HCT116 (cell line): ENCODE measurements around the gene VDAC1. TPM values are rescaled to one million over a fixed set of nuclear protein-coding genes. Genes with fewer than 3 reads are reported as not detected.

ENCODE experiments used
- ATAC-seq: fragments of 200-7000 bp; cut with Tn5 transposase; 2 replicates; pipeline ENCODE4 v1.9.1; 2020; ENCODE audit warnings: mild to moderate bottlenecking, moderate library complexity
- BruUV-seq: library from RNA; stranded (reverse); fragments of 400-500 nt; replicated peaks from 2 replicates; lab custom pipeline; 2021; lab: Mats Ljungman, UMichigan
- CTCF ChIA-PET: fragments of 300-600 bp; sonication (Branson Sonifier 250); formaldehyde crosslinking; loops from one replicate; lab custom pipeline; 2021; ENCODE audit warnings: antibody characterized with exemption; lab: Charles Lee
- POLR2A ChIA-PET: fragments of 300-600, 350-600 bp; sonication (Branson Sonifier 250); formaldehyde crosslinking; loops from one replicate; lab custom pipeline; 2021; ENCODE audit warnings: antibody characterized with exemption; lab: Charles Lee
- RAD21 ChIA-PET, 2 experiments: fragments of 300-600 bp; sonication (Branson Sonifier 250); formaldehyde crosslinking; loops; one replicate each; lab custom pipeline; 2023; ENCODE audit warnings: low total read pairs in 2 of 2; ENCODE audit not compliant: uncharacterized antibody in 2 of 2, unreplicated experiment in 2 of 2, low non-redundant PET in 1 of 2; lab: Charles Lee
- DNase-seq: peaks from one replicate; pipeline ENCODE4 v3.0.0-alpha.2; 2010; ENCODE audit warnings: low read depth, low spot score
- H2AFZ ChIP-seq: fragments of 200-600 bp; shearing (Covaris generic), sonication (generic); 2 replicates; pipeline ENCODE4 v1.6.1; 2017; ENCODE audit warnings: low read depth, mixed run types, mixed read lengths, antibody characterized with exemption, low read length; ENCODE audit not compliant: poor library complexity, severe bottlenecking
- H3K27ac ChIP-seq: 2 replicates; pipeline ENCODE4 v1.5.1; 2012; ENCODE audit warnings: low read depth, low read length
- H3K27me3 ChIP-seq: fragments of 200-600 bp; sonication (generic); 2 replicates; pipeline ENCODE4 v1.6.1; 2016; ENCODE audit warnings: mixed run types, low read length, mixed read lengths; ENCODE audit not compliant: insufficient read depth
- H3K36me3 ChIP-seq, 2 experiments: fragments of 200-500 bp in 1 of 2; fragments of 200-600 bp in 1 of 2; sonication (Bioruptor generic) in 1 of 2; sonication (generic) in 1 of 2; 2 replicates each; pipeline versions ENCODE4 v1.5.1 to v1.6.1; 2014 to 2016; ENCODE audit warnings: low read length in 2 of 2, inconsistent platforms in 1 of 2, mixed read lengths in 1 of 2, mixed run types in 1 of 2; ENCODE audit not compliant: insufficient read depth in 2 of 2, control insufficient read depth in 1 of 2
- H3K4me1 ChIP-seq, 2 experiments: fragments of 200-600 bp in 1 of 2; sonication (generic) in 1 of 2; 2 replicates each; pipeline versions ENCODE4 v1.5.1 to v1.6.1; 2012 to 2017; ENCODE audit warnings: low read length in 2 of 2, inconsistent platforms in 1 of 2, mild to moderate bottlenecking in 1 of 2, mixed read lengths in 1 of 2, mixed run types in 1 of 2, moderate library complexity in 1 of 2; ENCODE audit not compliant: insufficient read depth in 2 of 2, control insufficient read depth in 1 of 2
- H3K4me2 ChIP-seq: fragments of 200-600 bp; sonication (generic); 2 replicates; pipeline ENCODE4 v1.6.1; 2017; ENCODE audit warnings: mixed run types, low read length, mixed read lengths
- H3K4me3 ChIP-seq, 2 experiments: fragments of 200-600 bp in 1 of 2; sonication (generic) in 1 of 2; replicated peaks in 1 of 2; 2 replicates each; pipeline ENCODE4 v1.5.1; 2011 to 2016; ENCODE audit warnings: low read length in 2 of 2, control low read depth in 1 of 2, low read depth in 1 of 2, mild to moderate bottlenecking in 1 of 2, mixed read lengths in 1 of 2, mixed run types in 1 of 2
- H3K79me2 ChIP-seq: fragments of 200-600 bp; sonication (generic); 2 replicates; pipeline ENCODE4 v1.6.1; 2017; ENCODE audit warnings: mild to moderate bottlenecking, mixed run types, low read length, moderate library complexity, mixed read lengths; ENCODE audit not compliant: insufficient read depth
- H3K9ac ChIP-seq: fragments of 200-600 bp; sonication (generic); 2 replicates; pipeline ENCODE4 v1.6.1; 2016; ENCODE audit warnings: low read length, mixed read lengths
- H3K9me2 ChIP-seq: fragments of 200-600 bp; sonication (generic), shearing (Covaris generic); 2 replicates; pipeline ENCODE4 v1.6.1; 2017; ENCODE audit warnings: mixed run types, mild to moderate bottlenecking, moderate library complexity; ENCODE audit not compliant: insufficient read depth
- H3K9me3 ChIP-seq, 2 experiments: fragments of 200-500 bp in 1 of 2; fragments of 200-600 bp in 1 of 2; sonication (Bioruptor generic) in 1 of 2; sonication (generic) in 1 of 2; 2 replicates each; pipeline ENCODE4 v1.6.1; 2014 to 2017; ENCODE audit warnings: low read length in 2 of 2, mixed read lengths in 2 of 2, inconsistent platforms in 1 of 2, low read depth in 1 of 2, mild to moderate bottlenecking in 1 of 2, mixed run types in 1 of 2, moderate library complexity in 1 of 2; ENCODE audit not compliant: control insufficient read depth in 1 of 2, insufficient read depth in 1 of 2
- H4K20me1 ChIP-seq: fragments of 200-600 bp; sonication (generic), shearing (Covaris generic); 2 replicates; pipeline ENCODE4 v1.6.1; 2017; ENCODE audit warnings: mixed run types, mild to moderate bottlenecking, moderate library complexity; ENCODE audit not compliant: insufficient read depth
- ATF3 ChIP-seq: IDR thresholded peaks from 2 replicates; pipeline ENCODE4 v1.6.1; 2012
- CBX3 ChIP-seq: IDR thresholded peaks from 2 replicates; pipeline ENCODE4 v1.6.1; 2012; ENCODE audit warnings: low read depth
- ELF1 ChIP-seq: IDR thresholded peaks from 2 replicates; pipeline ENCODE4 v1.6.1; 2012; ENCODE audit warnings: low read depth, borderline replicate concordance
- POLR2AphosphoS5 ChIP-seq: IDR thresholded peaks from 2 replicates; pipeline ENCODE4 v1.6.1; 2011; ENCODE audit warnings: mild to moderate bottlenecking, low read depth, low read length, moderate library complexity
- SRF ChIP-seq: IDR thresholded peaks from 2 replicates; pipeline ENCODE4 v1.6.1; 2012; ENCODE audit warnings: low read depth
- intact Hi-C: fragments of 100-400 bp; cut with micrococcal nuclease; formaldehyde crosslinking; loops from 2 replicates; pipeline ENCODE4 v1.10.0; 2022
- total RNA-seq: library from RNA; stranded (reverse); gene quantifications from one replicate; pipeline ENCODE4 v1.2.1, GENCODE V29; 2021; ENCODE audit not compliant: unreplicated experiment

VDAC1 gene
- total RNA-seq, 1 experiment from 2014 or later, result 269 TPM

DNA sequence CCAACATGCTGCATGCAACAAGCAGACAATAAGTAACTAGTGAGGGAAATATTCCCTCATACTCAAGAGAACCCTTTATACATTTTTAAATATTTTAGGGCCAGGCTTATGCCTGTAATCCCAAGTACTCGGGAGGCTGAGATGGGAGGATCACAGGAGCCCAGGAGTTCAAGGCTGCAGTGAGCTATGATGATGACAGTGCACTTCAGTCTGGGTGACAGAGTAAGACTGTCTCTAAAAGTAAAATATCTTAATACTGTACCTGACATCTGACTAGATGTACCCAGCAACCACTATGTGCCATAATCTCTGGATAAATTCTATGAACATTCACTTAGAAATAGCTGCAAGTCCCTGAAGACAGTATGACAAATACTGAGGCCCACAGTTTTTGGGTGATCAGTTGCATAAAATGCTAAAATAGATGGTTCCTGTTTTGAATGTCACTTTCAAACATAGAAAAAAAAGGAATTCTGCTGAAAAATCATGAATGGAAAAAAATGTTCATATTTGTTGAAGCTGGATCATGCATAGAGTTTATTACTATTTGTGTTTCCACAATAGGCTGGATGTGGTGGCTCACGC, 34.4 kb downstream of the VDAC1 start:
- Histone ChIP-seq H3K79me2 (peaks cover 29% of the 10 kb centered on the region), H3K27ac (no peak overlapping the region), H3K4me2 (no peak overlapping the region), H3K4me3 (no peak overlapping the region), H3K9me2 (no peaks in the 10 kb centered on the region), H3K36me3 (peaks cover 24 to 29% of the 10 kb centered on the region in 2 experiments; a peak in 3 of 4 replicates), H4K20me1 (0 out of 2 replicates have a peak, but pooled peaks cover 7% of the 10 kb centered on the region), H3K9me3 (no peaks in the 10 kb centered on the region), H3K9ac (no peak overlapping the region), H2AFZ (no peak overlapping the region), H3K4me1 (peaks cover 7 to 19% of the 10 kb centered on the region in 2 experiments), H3K27me3 (no peaks in the 10 kb centered on the region)
- intact Hi-C loops, result no loop called here
- CTCF ChIA-PET, result interaction anchor here (0.5 to 1.3 kb wide), 2 partner anchors 17 to 56 kb away, joined by 3 read pairs; no protein-coding TSS in a partner anchor
- BruUV-seq, result no TSS peak
- TF ChIP-seq ELF1, result no peak
- no peak for TF ChIP-seq ATF3
- TF ChIP-seq CBX3, result no peak
- no peak for TF ChIP-seq SRF
- DNase-seq, result no peak
- no peak for ATAC-seq
- POLR2A ChIA-PET, result no interaction called here
- RAD21 ChIA-PET, result no interaction called here

DNA sequence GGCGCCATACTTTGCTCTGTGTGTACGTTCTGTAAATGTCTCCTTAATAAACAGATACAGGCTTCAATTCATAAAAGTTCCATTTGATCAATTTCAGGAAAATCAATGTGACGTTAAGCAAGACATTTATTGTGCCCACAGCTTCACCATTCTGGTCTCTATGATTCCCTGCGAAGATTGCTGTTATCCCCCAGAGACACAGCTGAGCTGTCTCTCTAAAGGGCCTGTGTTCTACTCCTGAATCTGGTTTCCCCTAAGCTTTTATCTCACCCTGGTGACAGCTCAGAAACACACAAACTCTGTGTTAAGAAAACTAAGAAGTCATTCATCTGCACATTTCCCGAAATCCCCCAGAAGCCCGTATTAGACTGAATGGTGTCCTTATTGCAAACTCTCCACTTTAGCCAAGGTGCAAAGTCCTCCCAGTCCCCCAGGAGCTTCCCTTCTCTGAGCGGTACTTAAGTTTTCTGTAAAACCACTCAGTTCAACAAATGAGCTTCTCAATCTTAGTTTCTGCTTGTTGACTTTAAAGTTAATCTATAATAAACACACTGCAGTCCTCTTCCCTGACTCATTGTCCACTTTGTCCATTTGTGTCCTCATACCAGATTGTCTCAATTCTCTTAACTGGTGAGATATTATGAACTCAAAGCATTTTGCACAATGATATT, 35.0 kb downstream of the VDAC1 start:
- H3K9me3 ChIP-seq, result no peaks in the 10 kb centered on the region
- ATAC-seq (no peak), DNase-seq (no peak)
- POLR2A ChIA-PET, result no interaction called here
- no peaks in the 10 kb centered on the region for H3K9me2 ChIP-seq
- H2AFZ ChIP-seq, result no peak overlapping the region
- no peak overlapping the region for H3K27ac ChIP-seq
- H4K20me1 ChIP-seq, result 0 out of 2 replicates have a peak, but pooled peaks cover 7% of the 10 kb centered on the region
- intact Hi-C loops, result no loop called here
- peaks cover 35% of the 10 kb centered on the region for H3K79me2 ChIP-seq
- H3K9ac ChIP-seq, result no peak overlapping the region
- peak overlapping the region; percentile 93 to 99; a peak in 3 of 4 replicates for H3K4me3 ChIP-seq
- H3K4me1 ChIP-seq, result peaks cover 7 to 19% of the 10 kb centered on the region in 2 experiments
- H3K27me3 ChIP-seq, result no peaks in the 10 kb centered on the region
- H3K36me3 ChIP-seq, result peaks cover 23 to 24% of the 10 kb centered on the region in 2 experiments; a peak in 3 of 4 replicates
- RAD21 ChIA-PET, result no interaction called here
- peak; percentile 8; the same call in 1 of the 2 replicates for TF ChIP-seq POLR2AphosphoS5
- no peak for TF ChIP-seq CBX3
- TF ChIP-seq, all 23 proteins: peak for 1
- peak overlapping the region; percentile 89 for H3K4me2 ChIP-seq
- CTCF ChIA-PET, result interaction anchor here (0.5 to 1.3 kb wide), 3 partner anchors 9 to 57 kb away, joined by 3 read pairs; no protein-coding TSS in a partner anchor
- no TSS peak for BruUV-seq
